ENCODE measurements around the gene LAT.
A peak's percentile ranks its signal among the peaks of the same experiment; 100 is the strongest.
"Not testable (repeated sequence)": the region's sequence is repeated elsewhere in the genome, so short reads cannot be mapped to it uniquely, and the experiment has no call there.

Gene LAT

GRCh38 chr16:28977703-28978662, 6.9 kb upstream of the LAT start:
- peak; percentile 24 for DNase-seq

- not testable (repeated sequence) for DNase-seq
Measured at GRCh38 chr16:28980330-28980729, 4.5 kb upstream of the LAT start.

DNA sequence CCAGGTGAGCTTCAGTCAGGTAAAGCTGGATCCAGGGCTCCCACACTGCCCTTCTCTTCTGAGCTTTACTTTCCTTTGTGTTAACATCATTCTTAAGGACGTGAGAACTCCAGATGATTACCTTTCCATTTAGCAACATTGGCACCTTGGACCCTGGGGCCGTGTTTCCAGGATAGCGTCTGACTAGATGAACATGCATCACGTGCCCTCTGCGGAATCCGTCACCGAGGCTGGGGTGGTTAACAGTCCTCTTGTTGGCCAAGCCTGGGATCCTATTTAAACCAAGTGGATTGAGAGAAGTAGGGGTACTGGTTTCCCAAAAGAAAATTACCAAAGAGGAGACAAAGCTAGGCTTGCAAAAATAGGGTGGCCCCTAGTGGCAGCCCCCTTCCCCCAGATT, 3.9 kb upstream of the LAT start:
- no peak for DNase-seq

GRCh38 chr16:28981517-28981916, 3.3 kb upstream of the LAT start:
- DNase-seq = no peak

GRCh38 chr16:28982418-28982817, 2.4 kb upstream of the LAT start:
- no peak for DNase-seq

DNA sequence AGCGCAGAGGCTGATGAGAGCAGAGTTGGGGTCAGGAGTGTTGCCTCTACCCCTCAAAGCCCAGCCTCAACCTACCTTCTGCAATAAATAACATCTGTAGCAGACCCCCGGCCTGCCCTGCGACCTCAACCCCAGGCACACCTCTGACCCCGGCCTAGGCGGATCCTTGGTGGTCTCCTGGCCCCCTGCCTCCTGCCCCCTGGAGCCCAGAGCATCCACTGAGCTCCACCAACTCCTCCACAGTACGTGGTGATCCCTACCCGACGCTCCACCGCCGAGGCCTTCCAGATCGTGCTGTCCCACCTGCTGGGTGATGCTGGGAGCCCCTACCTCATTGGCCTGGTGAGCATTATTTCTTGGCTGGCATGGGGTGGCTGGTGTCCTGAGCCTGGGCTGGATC, 1.9 kb upstream of the LAT start:
- DNase-seq = no peak

DNA sequence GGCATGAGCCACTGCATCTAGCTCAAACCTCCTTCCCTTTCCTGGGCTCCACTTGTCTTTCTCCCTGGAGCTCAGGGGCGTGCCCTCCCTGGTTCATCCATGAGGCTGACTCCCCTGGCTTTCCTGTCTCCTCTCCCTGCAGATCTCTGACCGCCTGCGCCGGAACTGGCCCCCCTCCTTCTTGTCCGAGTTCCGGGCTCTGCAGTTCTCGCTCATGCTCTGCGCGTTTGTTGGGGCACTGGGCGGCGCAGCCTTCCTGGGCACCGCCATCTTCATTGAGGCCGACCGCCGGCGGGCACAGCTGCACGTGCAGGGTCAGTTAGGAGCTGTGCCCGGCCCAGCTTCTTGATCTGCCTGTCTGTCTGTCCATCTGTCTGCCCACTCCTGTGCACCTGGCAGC, 1.2 kb upstream of the LAT start:
- no peak for DNase-seq

DNA sequence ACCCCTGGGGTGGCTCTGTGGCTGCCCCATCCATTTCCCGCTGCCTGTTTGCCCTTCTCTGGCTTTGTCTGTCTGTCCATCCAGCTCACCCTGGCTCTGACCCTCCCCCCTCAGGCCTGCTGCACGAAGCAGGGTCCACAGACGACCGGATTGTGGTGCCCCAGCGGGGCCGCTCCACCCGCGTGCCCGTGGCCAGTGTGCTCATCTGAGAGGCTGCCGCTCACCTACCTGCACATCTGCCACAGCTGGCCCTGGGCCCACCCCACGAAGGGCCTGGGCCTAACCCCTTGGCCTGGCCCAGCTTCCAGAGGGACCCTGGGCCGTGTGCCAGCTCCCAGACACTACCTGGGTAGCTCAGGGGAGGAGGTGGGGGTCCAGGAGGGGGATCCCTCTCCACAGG, 761 bp upstream of the LAT start:
- DNase-seq = no peak

- no peak for DNase-seq
Measured at GRCh38 chr16:28985211-28986041, 574 bp downstream of the LAT start.

DNA sequence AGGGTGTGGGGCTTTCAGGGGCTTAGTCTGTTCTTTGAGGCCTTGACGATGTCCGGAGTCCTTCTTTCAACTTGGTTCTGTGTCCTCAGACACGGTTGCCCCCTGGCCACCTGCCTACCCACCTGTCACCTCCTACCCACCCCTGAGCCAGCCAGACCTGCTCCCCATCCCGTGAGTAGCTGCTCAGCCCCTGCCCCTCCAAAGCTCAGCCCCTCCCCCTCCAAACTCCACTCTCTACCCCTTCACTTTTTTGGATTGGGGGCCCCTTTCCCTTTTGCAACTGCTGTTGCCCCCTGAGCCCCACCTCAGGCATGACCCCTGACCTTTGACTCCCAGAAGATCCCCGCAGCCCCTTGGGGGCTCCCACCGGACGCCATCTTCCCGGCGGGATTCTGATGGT, 1.2 kb downstream of the LAT start:
- DNase-seq = no peak

DNA sequence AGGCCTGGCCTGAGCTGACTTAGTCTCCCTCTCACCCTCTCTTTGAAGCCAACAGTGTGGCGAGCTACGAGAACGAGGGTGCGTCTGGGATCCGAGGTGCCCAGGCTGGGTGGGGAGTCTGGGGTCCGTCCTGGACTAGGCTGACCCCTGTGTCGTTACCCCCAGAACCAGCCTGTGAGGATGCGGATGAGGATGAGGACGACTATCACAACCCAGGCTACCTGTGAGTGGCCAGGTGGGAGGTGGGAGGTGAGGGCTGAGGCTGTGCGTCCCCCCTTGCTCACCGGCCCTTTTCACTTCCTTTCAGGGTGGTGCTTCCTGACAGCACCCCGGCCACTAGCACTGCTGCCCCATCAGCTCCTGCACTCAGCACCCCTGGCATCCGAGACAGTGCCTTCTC, 1.6 kb downstream of the LAT start:
- no peak for DNase-seq

- DNase-seq = no peak
Measured at GRCh38 chr16:28987170-28987853, 2.5 kb downstream of the LAT start.

DNA sequence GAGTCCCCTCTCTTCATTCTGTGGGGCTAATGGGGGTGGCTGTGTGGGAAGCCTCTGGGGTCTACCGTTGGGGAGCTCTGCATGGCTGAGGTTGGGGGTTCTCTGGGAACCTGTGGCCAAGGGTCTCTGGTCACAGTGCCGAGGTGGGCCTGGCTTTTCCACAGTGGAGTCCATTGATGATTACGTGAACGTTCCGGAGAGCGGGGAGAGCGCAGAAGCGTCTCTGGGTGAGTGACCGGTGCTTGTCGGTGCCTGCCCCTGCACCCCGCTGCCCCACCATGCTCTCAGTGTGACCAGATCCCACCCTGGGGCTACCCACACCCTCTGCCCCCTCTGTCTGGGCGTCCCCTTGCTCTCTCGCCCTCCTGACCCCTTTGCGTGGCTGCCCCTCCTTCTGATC, 4.5 kb downstream of the LAT start:
- DNase-seq = no peak

DNA sequence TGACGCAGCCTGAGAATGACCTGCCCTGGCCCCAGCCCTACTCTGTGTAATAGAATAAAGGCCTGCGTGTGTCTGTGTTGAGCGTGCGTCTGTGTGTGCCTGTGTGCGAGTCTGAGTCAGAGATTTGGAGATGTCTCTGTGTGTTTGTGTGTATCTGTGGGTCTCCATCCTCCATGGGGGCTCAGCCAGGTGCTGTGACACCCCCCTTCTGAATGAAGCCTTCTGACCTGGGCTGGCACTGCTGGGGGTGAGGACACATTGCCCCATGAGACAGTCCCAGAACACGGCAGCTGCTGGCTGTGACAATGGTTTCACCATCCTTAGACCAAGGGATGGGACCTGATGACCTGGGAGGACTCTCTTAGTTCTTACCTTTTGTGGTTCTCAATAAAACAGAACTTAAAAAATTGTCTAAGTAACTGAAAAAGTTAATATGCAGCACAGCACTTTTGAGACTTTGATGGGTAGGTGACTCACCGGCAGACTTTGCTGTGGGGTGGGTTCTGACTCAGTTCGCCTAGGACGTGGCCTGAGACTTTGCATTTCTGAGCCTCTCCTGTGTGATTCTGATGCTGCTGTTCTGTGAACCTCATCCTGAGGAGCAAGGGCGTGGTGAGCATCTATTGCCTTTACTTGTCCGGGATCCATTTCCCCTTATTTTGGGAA, 5.7 kb downstream of the LAT start:
- no peak for DNase-seq

- DNase-seq = no peak
Measured at GRCh38 chr16:28991687-28992086, 6.8 kb downstream of the LAT start.

- no peak for DNase-seq
Measured at GRCh38 chr16:28992496-28992895, 7.6 kb downstream of the LAT start.

GRCh38 chr16:28998837-28999236, 14.0 kb downstream of the LAT start:
- DNase-seq = no peak

GRCh38 chr16:28999577-28999976, 14.7 kb downstream of the LAT start:
- DNase-seq = no peak

DNA sequence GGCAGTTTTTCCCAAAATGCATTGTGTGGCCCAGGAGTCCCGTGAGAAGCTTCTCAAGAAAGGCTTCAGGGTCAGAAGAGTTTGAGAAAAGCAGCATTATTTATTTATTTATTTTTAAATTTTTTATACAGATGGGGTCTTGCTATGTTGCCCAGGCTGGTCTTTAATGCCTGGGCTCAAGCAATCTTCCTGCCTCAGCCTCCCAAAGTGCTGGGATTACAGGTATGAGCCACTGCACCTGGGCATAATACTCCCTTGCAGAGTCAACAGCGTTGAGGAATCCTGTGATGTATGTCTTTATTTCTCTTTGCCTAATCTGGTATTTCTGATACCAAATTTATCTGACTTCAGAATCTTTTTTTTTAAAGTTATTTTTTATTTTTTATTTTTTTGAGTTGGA, 15.2 kb downstream of the LAT start:
- DNase-seq = no peak

DNA sequence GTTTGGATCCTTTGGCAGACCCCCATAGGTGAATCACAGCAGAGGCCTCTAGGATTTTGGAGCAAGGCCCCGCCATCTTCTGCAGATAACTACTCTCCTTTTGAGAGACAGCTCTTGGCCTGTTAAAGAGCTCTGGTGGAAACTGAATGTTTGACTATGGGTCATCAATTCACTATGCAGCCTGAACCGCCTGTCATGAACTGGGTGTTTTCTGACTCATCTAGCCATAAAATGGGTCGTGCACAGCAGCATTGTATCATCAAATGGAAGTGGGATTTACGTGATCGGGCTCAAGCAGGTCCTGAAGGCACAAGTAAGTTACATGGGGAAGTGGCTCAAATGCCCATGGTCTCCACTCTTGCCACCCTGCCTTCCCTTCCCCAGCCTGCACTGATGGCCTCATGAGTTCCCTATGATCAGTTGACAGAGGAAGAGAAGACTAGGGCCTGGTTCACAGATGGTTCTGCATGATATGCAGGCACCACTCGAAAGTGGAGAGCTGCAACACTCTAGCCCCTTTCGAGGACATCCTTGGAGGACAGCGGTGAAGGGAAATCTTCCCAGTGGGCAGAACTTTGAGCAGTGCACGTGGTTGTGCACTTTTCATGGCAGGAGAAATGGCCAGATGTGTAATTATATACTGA, 19.8 kb downstream of the LAT start:
- DNase-seq = not testable (repeated sequence)

DNA sequence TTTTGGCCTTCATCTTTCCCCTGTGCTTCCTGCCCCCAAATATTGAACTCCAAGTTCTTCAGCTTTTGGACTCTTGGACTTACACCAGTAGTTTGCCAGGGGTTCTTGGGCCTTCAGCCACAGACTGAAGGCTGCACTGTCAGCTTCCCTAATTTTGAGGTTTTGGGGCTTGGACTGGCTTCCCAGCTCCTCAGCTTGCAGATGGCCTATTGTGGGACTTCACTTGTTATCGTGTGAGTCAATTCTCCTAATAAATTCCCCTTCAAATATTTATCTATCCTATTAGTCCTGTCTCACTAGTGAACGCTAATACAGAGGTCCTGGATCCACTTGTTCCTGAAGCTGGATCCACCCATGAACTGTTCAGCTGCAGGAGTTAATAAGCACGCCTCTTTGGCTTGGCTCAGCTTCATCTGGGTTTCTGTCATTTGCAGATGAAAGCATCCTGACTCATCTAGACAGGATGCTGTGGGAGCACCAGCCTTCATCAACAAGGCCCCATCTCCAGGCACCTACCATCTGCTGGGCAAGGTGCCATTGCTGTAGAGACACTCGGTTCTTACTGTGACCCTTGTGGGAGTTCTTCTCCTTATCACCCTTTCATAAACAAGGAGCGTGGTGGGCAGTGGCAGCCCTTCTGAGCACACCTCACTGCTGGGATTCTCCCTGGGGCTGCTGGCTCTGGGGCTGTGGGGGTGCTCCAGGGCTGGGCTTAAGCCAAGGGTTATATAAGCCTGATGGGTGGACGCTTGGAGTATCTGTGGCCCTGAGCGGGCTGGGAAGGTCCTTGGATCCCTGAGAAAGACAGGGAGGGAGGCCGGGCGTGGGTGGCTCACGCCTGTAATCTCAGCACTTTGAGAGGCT, 23.1 kb downstream of the LAT start:
- no peak for DNase-seq
